ENCODE measurements around the gene NID2.
A peak's percentile ranks its signal among the peaks of the same experiment; 100 is the strongest.

Gene NID2

DNA sequence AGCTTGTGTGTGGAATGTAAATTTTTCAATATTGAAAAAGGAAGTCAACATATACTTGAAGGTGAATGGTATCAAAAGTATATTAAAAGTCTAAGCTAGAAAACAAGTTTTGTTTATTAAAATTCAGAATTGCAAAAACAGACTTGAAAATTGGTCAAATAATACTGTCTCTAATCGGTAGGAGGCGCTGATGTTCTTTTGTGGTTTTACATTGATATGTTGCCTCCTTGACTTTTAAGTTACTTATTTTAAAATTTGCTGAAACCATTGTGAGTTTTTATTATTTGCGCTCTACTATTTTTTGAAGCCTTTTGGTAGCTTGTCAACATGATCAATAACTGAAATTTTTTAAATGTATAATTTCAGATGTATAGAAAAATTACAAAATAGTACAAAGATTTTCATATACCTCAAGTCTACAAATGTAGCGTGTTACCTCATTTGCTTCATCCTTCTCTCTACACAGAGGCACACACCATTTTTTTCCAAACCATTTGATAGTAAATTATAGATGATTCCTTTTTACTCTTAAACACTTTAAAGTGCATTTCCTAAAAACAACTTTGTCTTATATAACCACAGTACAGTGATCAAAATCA is 72.6 kb downstream of the NID2 start:
- TF ChIP-seq, protein P1, sequence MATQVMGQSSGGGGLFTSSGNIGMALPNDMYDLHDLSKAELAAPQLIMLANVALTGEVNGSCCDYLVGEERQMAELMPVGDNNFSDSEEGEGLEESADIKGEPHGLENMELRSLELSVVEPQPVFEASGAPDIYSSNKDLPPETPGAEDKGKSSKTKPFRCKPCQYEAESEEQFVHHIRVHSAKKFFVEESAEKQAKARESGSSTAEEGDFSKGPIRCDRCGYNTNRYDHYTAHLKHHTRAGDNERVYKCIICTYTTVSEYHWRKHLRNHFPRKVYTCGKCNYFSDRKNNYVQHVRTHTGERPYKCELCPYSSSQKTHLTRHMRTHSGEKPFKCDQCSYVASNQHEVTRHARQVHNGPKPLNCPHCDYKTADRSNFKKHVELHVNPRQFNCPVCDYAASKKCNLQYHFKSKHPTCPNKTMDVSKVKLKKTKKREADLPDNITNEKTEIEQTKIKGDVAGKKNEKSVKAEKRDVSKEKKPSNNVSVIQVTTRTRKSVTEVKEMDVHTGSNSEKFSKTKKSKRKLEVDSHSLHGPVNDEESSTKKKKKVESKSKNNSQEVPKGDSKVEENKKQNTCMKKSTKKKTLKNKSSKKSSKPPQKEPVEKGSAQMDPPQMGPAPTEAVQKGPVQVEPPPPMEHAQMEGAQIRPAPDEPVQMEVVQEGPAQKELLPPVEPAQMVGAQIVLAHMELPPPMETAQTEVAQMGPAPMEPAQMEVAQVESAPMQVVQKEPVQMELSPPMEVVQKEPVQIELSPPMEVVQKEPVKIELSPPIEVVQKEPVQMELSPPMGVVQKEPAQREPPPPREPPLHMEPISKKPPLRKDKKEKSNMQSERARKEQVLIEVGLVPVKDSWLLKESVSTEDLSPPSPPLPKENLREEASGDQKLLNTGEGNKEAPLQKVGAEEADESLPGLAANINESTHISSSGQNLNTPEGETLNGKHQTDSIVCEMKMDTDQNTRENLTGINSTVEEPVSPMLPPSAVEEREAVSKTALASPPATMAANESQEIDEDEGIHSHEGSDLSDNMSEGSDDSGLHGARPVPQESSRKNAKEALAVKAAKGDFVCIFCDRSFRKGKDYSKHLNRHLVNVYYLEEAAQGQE (IDR thresholded peaks at IDR 0.05; ENCODE audit: insufficient read depth in 1 of 2, low read depth in 2 of 2, low read length in 2 of 2): no peak
- no peak for TF ChIP-seq TAF1 (IDR thresholded peaks at IDR 0.05; ENCODE audit: borderline replicate concordance, insufficient read depth, low read length)
- no peak for TF ChIP-seq POLR2AphosphoS5 (IDR thresholded peaks at IDR 0.05; ENCODE audit: low read depth, low read length)
- TF ChIP-seq SIN3A (IDR thresholded peaks at IDR 0.05; ENCODE audit: borderline replicate concordance, insufficient read depth, low read length): no peak
- no peak for TF ChIP-seq FOXP2 (optimal IDR thresholded peaks at IDR 0.05; ENCODE audit: borderline replicate concordance, extremely low read depth, extremely low read length, insufficient read depth)

DNA sequence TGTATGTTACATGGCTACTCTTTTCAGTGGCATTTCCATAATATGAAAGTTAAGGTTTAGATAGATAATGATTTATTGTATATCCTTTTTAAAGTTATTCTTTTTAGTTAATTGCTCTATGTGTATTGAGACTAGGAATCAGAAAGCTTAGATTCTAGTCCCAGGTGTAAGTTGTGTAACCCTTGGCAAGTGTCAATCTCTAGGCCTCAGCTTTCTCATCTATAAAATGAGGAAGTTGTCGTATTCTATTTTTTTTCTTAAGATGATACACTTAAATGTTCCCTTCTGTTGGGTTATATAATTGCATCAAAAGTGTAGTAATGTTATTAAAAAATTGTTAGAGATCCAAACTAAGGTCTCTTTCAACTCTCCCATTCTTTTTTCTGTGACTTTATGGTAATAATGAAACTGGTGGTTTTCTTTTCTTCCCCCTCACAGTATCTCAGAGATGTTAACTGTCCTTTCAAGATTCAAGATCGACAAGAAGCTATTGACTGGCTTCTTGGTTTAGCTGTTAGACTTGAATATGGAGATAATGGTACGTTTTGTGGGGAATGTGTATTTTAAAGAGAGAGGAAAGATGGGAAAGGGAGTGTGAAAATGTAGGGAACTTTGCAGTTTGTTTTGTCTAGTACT is 75.5 kb downstream of the NID2 start:
- TF ChIP-seq TAF1 (IDR thresholded peaks at IDR 0.05; ENCODE audit: borderline replicate concordance, insufficient read depth, low read length) (no peak), POLR2AphosphoS5 (IDR thresholded peaks at IDR 0.05; ENCODE audit: low read depth, low read length) (no peak), SIN3A (IDR thresholded peaks at IDR 0.05; ENCODE audit: borderline replicate concordance, insufficient read depth, low read length) (no peak), FOXP2 (optimal IDR thresholded peaks at IDR 0.05; ENCODE audit: borderline replicate concordance, extremely low read depth, extremely low read length, insufficient read depth) (no peak)
- TF ChIP-seq, protein P1 (IDR thresholded peaks at IDR 0.05; ENCODE audit: insufficient read depth in 1 of 2, low read depth in 2 of 2, low read length in 2 of 2): no peak

DNA sequence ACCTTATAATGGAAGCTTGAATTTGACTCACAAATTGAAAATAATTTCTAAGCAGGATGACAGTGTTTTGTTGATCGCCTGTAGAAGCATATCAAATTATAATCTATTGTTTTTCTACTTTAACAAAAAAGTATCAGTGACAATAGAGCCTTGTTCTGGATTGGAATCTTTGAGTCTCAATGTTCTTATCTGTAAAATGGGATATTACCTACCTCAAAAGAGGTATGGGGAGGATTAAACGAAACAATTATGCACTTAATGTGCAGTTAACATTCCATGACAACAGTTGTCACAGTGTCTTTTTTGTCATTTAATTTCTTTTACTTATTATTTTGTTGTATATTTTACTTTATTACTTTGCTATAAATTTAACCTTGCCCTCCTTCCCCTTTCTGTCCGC is 78.4 kb downstream of the NID2 start:
- TF ChIP-seq FOXP2 (optimal IDR thresholded peaks at IDR 0.05; ENCODE audit: borderline replicate concordance, extremely low read depth, extremely low read length, insufficient read depth) (no peak), POLR2AphosphoS5 (IDR thresholded peaks at IDR 0.05; ENCODE audit: low read depth, low read length) (no peak), TAF1 (IDR thresholded peaks at IDR 0.05; ENCODE audit: borderline replicate concordance, insufficient read depth, low read length) (no peak), SIN3A (IDR thresholded peaks at IDR 0.05; ENCODE audit: borderline replicate concordance, insufficient read depth, low read length) (no peak)
- TF ChIP-seq, protein P1 (IDR thresholded peaks at IDR 0.05; ENCODE audit: insufficient read depth in 1 of 2, low read depth in 2 of 2, low read length in 2 of 2): no peak

DNA sequence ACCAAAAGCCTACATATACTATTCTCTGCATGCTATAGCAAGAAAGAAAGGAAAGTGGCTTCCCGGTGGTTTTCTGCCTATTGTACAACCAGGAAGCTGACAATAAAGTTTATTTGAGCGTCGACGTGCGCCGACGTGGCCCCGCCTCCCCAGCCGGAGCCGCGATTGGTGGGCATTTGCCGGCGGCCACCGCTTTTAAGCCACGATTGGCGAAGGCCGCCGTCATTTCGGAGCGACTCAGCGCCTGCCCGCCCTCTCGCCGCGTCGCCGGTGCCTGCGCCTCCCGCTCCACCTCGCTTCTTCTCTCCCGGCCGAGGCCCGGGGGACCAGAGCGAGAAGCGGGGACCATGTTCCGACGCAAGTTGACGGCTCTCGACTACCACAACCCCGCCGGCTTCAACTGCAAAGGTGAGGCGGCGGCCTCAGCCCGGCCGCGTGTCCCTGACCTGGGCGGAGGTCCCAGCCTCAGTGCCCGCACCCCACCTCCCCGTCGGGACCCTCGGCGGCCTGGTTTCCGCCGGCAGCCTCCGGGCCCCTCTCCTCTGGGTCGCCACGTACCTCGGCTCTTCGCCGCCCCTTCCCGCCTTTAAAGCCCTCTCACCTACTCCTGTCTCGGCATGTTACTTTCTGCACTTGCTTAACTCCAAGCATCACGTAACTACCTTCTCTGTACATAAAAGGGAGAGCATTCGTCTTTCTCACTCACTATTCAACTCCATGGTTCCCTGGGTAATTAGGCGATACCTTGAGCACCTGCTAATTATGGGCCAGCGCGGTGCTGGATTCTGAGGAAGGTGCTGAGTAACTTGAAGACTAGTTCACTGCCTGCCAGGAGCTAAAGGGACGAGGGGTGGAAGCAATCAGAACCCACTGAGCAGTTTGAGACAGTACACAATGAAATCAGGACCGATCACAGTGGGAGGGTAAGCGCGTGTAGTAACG is 79.3 kb downstream of the NID2 start, which contains the start of gene RTRAF:
RTRAF (plus strand) TSS at position 254 of the 942 bp plus-strand sequence; CDS start at position 348, 94 bp downstream.
- TF ChIP-seq, protein P1 (IDR thresholded peaks at IDR 0.05; ENCODE audit: insufficient read depth in 1 of 2, low read depth in 2 of 2, low read length in 2 of 2): no peak
- TF ChIP-seq POLR2AphosphoS5 (IDR thresholded peaks at IDR 0.05; ENCODE audit: low read depth, low read length): peak; percentile 72; the same call in 1 of the 2 replicates
- peak; percentile 23; the same call in 1 of the 2 replicates for TF ChIP-seq SIN3A (IDR thresholded peaks at IDR 0.05; ENCODE audit: borderline replicate concordance, insufficient read depth, low read length)
- peak; percentile 40; the same call in 1 of the 2 replicates for TF ChIP-seq TAF1 (IDR thresholded peaks at IDR 0.05; ENCODE audit: borderline replicate concordance, insufficient read depth, low read length)
- peak; percentile 38 for TF ChIP-seq FOXP2 (optimal IDR thresholded peaks at IDR 0.05; ENCODE audit: borderline replicate concordance, extremely low read depth, extremely low read length, insufficient read depth)

Data from PFSK-1 (cell line).